Ishikawa (cell line): ENCODE measurements around the gene NEURL3.

ENCODE experiments used
- CEBPB ChIP-seq: IDR thresholded peaks from 2 replicates; pipeline ENCODE4 v1.6.1; 2012
- CREB1 ChIP-seq: IDR thresholded peaks from 2 replicates; pipeline ENCODE4 v1.6.1; 2012; ENCODE audit warnings: low read depth
- EGR1 ChIP-seq: IDR thresholded peaks from 2 replicates; pipeline ENCODE4 v1.6.1; 2012
- EP300 ChIP-seq: IDR thresholded peaks from 2 replicates; pipeline ENCODE4 v1.6.1; 2012; ENCODE audit warnings: borderline replicate concordance
- FOXM1 ChIP-seq: IDR thresholded peaks from 2 replicates; pipeline ENCODE4 v1.6.1; 2012; ENCODE audit warnings: low read depth, borderline replicate concordance
- NFIC ChIP-seq: IDR thresholded peaks from 2 replicates; pipeline ENCODE4 v1.6.1; 2012
- RAD21 ChIP-seq: IDR thresholded peaks from 2 replicates; pipeline ENCODE4 v1.6.1; 2012; ENCODE audit warnings: low read depth
- TAF1 ChIP-seq: IDR thresholded peaks from 2 replicates; pipeline ENCODE4 v1.6.1; 2012; ENCODE audit warnings: low read depth, mild to moderate bottlenecking
- TCF12 ChIP-seq: IDR thresholded peaks from 2 replicates; pipeline ENCODE4 v1.6.1; 2012; ENCODE audit warnings: low read depth
- TEAD4 ChIP-seq: IDR thresholded peaks from 2 replicates; pipeline ENCODE4 v1.6.1; 2012
- USF1 ChIP-seq: IDR thresholded peaks from 2 replicates; pipeline ENCODE4 v1.6.1; 2012
- YY1 ChIP-seq: IDR thresholded peaks from 2 replicates; pipeline ENCODE4 v1.6.1; 2012; ENCODE audit warnings: low read depth
- ZBTB7A ChIP-seq: IDR thresholded peaks from 2 replicates; pipeline ENCODE4 v1.6.1; 2012; ENCODE audit warnings: low read depth
- TF ChIP-seq, protein P1 (sequence below): IDR thresholded peaks from 2 replicates; pipeline ENCODE4 v1.6.1; 2012; ENCODE audit warnings: low read depth, mild to moderate bottlenecking
- TF ChIP-seq, protein P2 (sequence below): IDR thresholded peaks from 2 replicates; pipeline ENCODE4 v1.6.1; 2012

The NEURL3 gene

GRCh38 chr2:96489663-96490062 is 15.5 kb downstream of the NEURL3 start:
- TF ChIP-seq CEBPB = no peak
- no peak for TF ChIP-seq ZBTB7A
- no peak for TF ChIP-seq RAD21
- no peak for TF ChIP-seq YY1
- no peak for TF ChIP-seq EGR1
- TF ChIP-seq, protein P1, sequence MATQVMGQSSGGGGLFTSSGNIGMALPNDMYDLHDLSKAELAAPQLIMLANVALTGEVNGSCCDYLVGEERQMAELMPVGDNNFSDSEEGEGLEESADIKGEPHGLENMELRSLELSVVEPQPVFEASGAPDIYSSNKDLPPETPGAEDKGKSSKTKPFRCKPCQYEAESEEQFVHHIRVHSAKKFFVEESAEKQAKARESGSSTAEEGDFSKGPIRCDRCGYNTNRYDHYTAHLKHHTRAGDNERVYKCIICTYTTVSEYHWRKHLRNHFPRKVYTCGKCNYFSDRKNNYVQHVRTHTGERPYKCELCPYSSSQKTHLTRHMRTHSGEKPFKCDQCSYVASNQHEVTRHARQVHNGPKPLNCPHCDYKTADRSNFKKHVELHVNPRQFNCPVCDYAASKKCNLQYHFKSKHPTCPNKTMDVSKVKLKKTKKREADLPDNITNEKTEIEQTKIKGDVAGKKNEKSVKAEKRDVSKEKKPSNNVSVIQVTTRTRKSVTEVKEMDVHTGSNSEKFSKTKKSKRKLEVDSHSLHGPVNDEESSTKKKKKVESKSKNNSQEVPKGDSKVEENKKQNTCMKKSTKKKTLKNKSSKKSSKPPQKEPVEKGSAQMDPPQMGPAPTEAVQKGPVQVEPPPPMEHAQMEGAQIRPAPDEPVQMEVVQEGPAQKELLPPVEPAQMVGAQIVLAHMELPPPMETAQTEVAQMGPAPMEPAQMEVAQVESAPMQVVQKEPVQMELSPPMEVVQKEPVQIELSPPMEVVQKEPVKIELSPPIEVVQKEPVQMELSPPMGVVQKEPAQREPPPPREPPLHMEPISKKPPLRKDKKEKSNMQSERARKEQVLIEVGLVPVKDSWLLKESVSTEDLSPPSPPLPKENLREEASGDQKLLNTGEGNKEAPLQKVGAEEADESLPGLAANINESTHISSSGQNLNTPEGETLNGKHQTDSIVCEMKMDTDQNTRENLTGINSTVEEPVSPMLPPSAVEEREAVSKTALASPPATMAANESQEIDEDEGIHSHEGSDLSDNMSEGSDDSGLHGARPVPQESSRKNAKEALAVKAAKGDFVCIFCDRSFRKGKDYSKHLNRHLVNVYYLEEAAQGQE = no peak
- TF ChIP-seq CREB1 = no peak
- TF ChIP-seq, protein P2, sequence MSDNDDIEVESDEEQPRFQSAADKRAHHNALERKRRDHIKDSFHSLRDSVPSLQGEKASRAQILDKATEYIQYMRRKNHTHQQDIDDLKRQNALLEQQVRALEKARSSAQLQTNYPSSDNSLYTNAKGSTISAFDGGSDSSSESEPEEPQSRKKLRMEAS = no peak
- no peak for TF ChIP-seq FOXM1
- no peak for TF ChIP-seq TCF12
- TF ChIP-seq EP300 = no peak
- TF ChIP-seq USF1 = no peak
- no peak for TF ChIP-seq NFIC
- TF ChIP-seq TAF1 = no peak
- TF ChIP-seq TEAD4 = no peak

GRCh38 chr2:96489261-96489660 is 15.9 kb downstream of the NEURL3 start:
- TF ChIP-seq CREB1 = no peak
- TF ChIP-seq TEAD4 = no peak
- TF ChIP-seq EGR1 = no peak
- no peak for TF ChIP-seq TAF1
- TF ChIP-seq YY1 = no peak
- no peak for TF ChIP-seq EP300
- TF ChIP-seq, protein P2 = no peak
- TF ChIP-seq, protein P1 = no peak
- TF ChIP-seq USF1 = no peak
- no peak for TF ChIP-seq ZBTB7A
- no peak for TF ChIP-seq RAD21

DNA sequence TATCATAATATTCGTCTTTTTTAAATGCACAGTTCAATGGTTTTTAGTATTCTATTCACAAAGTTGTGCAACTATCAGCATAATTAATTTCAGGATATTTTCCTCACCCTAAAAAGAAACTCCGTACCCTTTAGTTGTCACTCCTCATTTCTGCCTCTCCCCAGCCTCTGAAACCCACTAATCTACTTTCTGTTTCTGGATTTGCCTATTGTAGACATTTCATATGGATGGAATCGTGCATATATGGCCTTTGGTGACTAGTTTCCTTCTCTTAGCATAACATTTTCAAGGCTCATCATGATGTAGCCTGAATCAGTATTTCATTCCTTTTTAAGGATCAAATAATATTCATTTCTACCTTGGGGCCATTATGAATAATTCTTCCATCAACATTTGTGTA is 18.5 kb downstream of the NEURL3 start:
- no peak for TF ChIP-seq CEBPB
- no peak for TF ChIP-seq NFIC
- no peak for TF ChIP-seq CREB1
- TF ChIP-seq FOXM1 = no peak
- no peak for TF ChIP-seq TEAD4
- TF ChIP-seq, protein P1 = no peak
- no peak for TF ChIP-seq TCF12
- TF ChIP-seq, protein P2 = no peak
- no peak for TF ChIP-seq RAD21
- TF ChIP-seq EP300 = no peak
- TF ChIP-seq TAF1 = no peak
- no peak for TF ChIP-seq YY1
- TF ChIP-seq EGR1 = no peak
- TF ChIP-seq USF1 = no peak
- no peak for TF ChIP-seq ZBTB7A
